ENCODE measurements around the gene FRMD5. TPM values are rescaled to one million over a fixed set of nuclear protein-coding genes. Genes with fewer than 3 reads are reported as not detected.

Gene FRMD5
- polyA plus RNA-seq, 1 donor (not counting 4 experiments of a cell fraction or from before 2014, with no cell fraction given) = 7.3 TPM

DNA sequence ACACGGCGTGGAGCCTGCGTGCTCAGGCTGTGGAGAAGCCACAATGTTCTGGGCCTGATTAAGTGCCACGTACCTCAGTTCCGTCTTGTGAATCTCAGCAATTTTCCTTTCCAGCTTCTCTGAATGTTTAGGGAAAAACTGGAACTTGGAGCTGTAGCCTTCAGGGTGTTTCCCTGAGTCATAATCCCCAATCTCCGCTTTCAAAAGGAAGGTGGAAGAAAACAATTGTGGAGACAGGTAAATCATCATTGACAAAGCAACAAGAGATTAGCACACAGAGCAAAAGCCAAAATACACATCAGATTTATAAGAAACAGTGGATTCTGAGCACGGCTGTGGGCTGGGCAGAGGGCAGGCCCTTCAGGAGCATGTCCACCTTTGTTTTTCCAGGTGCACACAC, 289.3 kb downstream of the FRMD5 start:
- dilution Hi-C loops (cut with MboI; ENCODE audit: extremely low pct_ligation_motif_present, low sequenced_read_pairs) = no loop called here
- H3K27me3 ChIP-seq (ENCODE audit: control insufficient read depth, extremely low read depth, insufficient read depth, low read length) = no peaks in the 10 kb centered on the region
- H3K27ac ChIP-seq (ENCODE audit: control insufficient read depth, insufficient read depth, low read length) = no peak overlapping the region
- H3K36me3 ChIP-seq (ENCODE audit: control insufficient read depth in 2 of 2, extremely low read depth in 1 of 2, insufficient read depth in 2 of 2, low read length in 2 of 2) = peaks cover 4 to 12% of the 10 kb centered on the region in 2 experiments
- H2AFZ ChIP-seq (ENCODE audit: control insufficient read depth, low read length) = no peak overlapping the region
- no peaks in the 10 kb centered on the region for H3K9me3 ChIP-seq (ENCODE audit: control insufficient read depth, low read depth, low read length)
- no peaks in the 10 kb centered on the region for H3K9me1 ChIP-seq (ENCODE audit: control insufficient read depth, extremely low read depth, insufficient read depth, low read length)
- no peak for TF ChIP-seq CTCF (optimal IDR thresholded peaks at IDR 0.05 in 1 of 3, IDR thresholded peaks at IDR 0.05 in 1 of 3, conservative IDR thresholded peaks at IDR 0.05 in 1 of 3; ENCODE audit: extremely low read depth in 1 of 3, insufficient read depth in 2 of 3, low read length in 3 of 3)
- TF ChIP-seq EZH2 (IDR thresholded peaks at IDR 0.05; ENCODE audit: low read length) = no peak
- no peak overlapping the region for H3K4me2 ChIP-seq (ENCODE audit: control insufficient read depth, extremely low read depth, insufficient read depth, low read depth, low read length)
- H3K4me1 ChIP-seq (ENCODE audit: control insufficient read depth, extremely low read depth, insufficient read depth, low read length) = peaks cover 8% of the 10 kb centered on the region
- FAIRE-seq (no peak), DNase-seq (ENCODE audit: low read depth, low spot score) (no peak)
- H3K9ac ChIP-seq (ENCODE audit: control insufficient read depth, extremely low read depth, insufficient read depth, low read length) = no peak overlapping the region
- no peaks in the 10 kb centered on the region for H4K20me1 ChIP-seq (ENCODE audit: control insufficient read depth, extremely low read depth, insufficient read depth, low read length)
- H3K79me2 ChIP-seq (ENCODE audit: control insufficient read depth, insufficient read depth, low read length) = no peaks in the 10 kb centered on the region
- no peak overlapping the region for H3K4me3 ChIP-seq (ENCODE audit: control insufficient read depth in 2 of 3, extremely low read depth in 1 of 3, insufficient read depth in 2 of 3, low read depth in 1 of 3, low read length in 3 of 3)

GRCh38 chr15:43903864-43904290, 291.2 kb downstream of the FRMD5 start:
- FAIRE-seq (no peak), DNase-seq (ENCODE audit: low read depth, low spot score) (no peak)
- H3K36me3 ChIP-seq (ENCODE audit: control insufficient read depth in 2 of 2, extremely low read depth in 1 of 2, insufficient read depth in 2 of 2, low read length in 2 of 2) = peaks cover 2 to 10% of the 10 kb centered on the region in 2 experiments
- no peak overlapping the region for H3K4me2 ChIP-seq (ENCODE audit: control insufficient read depth, extremely low read depth, insufficient read depth, low read depth, low read length)
- no peaks in the 10 kb centered on the region for H4K20me1 ChIP-seq (ENCODE audit: control insufficient read depth, extremely low read depth, insufficient read depth, low read length)
- H2AFZ ChIP-seq (ENCODE audit: control insufficient read depth, low read length) = no peak overlapping the region
- H3K9me1 ChIP-seq (ENCODE audit: control insufficient read depth, extremely low read depth, insufficient read depth, low read length) = no peaks in the 10 kb centered on the region
- H3K27me3 ChIP-seq (ENCODE audit: control insufficient read depth, extremely low read depth, insufficient read depth, low read length) = no peaks in the 10 kb centered on the region
- H3K9me3 ChIP-seq (ENCODE audit: control insufficient read depth, low read depth, low read length) = no peaks in the 10 kb centered on the region
- H3K79me2 ChIP-seq (ENCODE audit: control insufficient read depth, insufficient read depth, low read length) = no peaks in the 10 kb centered on the region
- H3K9ac ChIP-seq (ENCODE audit: control insufficient read depth, extremely low read depth, insufficient read depth, low read length) = no peak overlapping the region
- TF ChIP-seq EZH2 (IDR thresholded peaks at IDR 0.05; ENCODE audit: low read length) = no peak
- peak; percentile 82 to 86 (median 82) for TF ChIP-seq CTCF (optimal IDR thresholded peaks at IDR 0.05 in 1 of 3, IDR thresholded peaks at IDR 0.05 in 1 of 3, conservative IDR thresholded peaks at IDR 0.05 in 1 of 3; ENCODE audit: extremely low read depth in 1 of 3, insufficient read depth in 2 of 3, low read length in 3 of 3)
- dilution Hi-C loops (cut with MboI; ENCODE audit: extremely low pct_ligation_motif_present, low sequenced_read_pairs) = no loop called here
- H3K4me1 ChIP-seq (ENCODE audit: control insufficient read depth, extremely low read depth, insufficient read depth, low read length) = peaks cover 8% of the 10 kb centered on the region
- no peak overlapping the region for H3K27ac ChIP-seq (ENCODE audit: control insufficient read depth, insufficient read depth, low read length)
- H3K4me3 ChIP-seq (ENCODE audit: control insufficient read depth in 2 of 3, extremely low read depth in 1 of 3, insufficient read depth in 2 of 3, low read depth in 1 of 3, low read length in 3 of 3) = no peak overlapping the region

Data from keratinocyte (primary cell).